ENCODE measurements around the gene MACROD2. TPM values are rescaled to one million over a fixed set of nuclear protein-coding genes. Genes with fewer than 3 reads are reported as not detected.

The MACROD2 gene
- total and polyA plus RNA-seq, 2 experiments from 2014 or later: 2.8 to 4.3 TPM

DNA sequence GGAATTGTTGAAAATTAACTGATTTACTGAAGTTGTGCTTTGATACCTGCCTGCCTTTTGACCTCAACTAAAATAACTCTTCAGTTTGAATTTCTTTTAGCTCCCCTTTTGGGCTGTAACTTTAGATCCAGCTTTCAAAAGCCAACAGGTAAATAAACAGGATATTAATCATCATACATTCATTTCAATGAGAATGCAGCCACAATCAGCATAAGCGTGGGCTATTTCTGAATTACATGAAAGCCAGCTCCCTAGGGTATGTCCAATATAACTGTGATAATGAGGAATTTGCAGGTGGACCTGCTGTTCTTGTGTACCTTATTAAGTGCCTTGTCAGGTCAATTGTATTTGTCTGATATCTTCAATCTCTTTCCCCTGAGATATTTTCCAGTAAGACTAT is 1747.3 kb downstream of the MACROD2 start:
- H3K4me3 ChIP-seq: no peak overlapping the region
- no peaks in the 10 kb centered on the region for H3F3A ChIP-seq (replicated peaks; ENCODE audit: low read depth)
- Mint-ChIP-seq H3K4me1 (peaks cover 8% of the 10 kb centered on the region), H3K4me3 (no peak overlapping the region), H3K27ac (no peak overlapping the region), H3K9me3 (peaks cover 10% of the 10 kb centered on the region), H3K36me3 (ENCODE audit: low read depth) (peaks cover 10% of the 10 kb centered on the region; the same call in 1 of the 3 replicates), H3K27me3 (ENCODE audit: insufficient read depth, low read depth, poor library complexity) (no peaks in the 10 kb centered on the region)
- no peak overlapping the region for H3K4me2 ChIP-seq
- DNase-seq (ENCODE audit: low spot score) (no peak), ATAC-seq (no peak)
- no peak overlapping the region for H2AFZ ChIP-seq
- H3K27ac ChIP-seq (ENCODE audit: low read depth): no peak overlapping the region
- H3K27me3 ChIP-seq (ENCODE audit: insufficient read depth): no peaks in the 10 kb centered on the region
- H3K9me2 ChIP-seq (ENCODE audit: insufficient read depth): peaks cover 2% of the 10 kb centered on the region; the same call in 1 of the 2 replicates
- no peak for TF ChIP-seq EZH2 (IDR thresholded peaks at IDR 0.05; ENCODE audit: low read depth, unreplicated experiment)
- TF ChIP-seq, protein P1, sequence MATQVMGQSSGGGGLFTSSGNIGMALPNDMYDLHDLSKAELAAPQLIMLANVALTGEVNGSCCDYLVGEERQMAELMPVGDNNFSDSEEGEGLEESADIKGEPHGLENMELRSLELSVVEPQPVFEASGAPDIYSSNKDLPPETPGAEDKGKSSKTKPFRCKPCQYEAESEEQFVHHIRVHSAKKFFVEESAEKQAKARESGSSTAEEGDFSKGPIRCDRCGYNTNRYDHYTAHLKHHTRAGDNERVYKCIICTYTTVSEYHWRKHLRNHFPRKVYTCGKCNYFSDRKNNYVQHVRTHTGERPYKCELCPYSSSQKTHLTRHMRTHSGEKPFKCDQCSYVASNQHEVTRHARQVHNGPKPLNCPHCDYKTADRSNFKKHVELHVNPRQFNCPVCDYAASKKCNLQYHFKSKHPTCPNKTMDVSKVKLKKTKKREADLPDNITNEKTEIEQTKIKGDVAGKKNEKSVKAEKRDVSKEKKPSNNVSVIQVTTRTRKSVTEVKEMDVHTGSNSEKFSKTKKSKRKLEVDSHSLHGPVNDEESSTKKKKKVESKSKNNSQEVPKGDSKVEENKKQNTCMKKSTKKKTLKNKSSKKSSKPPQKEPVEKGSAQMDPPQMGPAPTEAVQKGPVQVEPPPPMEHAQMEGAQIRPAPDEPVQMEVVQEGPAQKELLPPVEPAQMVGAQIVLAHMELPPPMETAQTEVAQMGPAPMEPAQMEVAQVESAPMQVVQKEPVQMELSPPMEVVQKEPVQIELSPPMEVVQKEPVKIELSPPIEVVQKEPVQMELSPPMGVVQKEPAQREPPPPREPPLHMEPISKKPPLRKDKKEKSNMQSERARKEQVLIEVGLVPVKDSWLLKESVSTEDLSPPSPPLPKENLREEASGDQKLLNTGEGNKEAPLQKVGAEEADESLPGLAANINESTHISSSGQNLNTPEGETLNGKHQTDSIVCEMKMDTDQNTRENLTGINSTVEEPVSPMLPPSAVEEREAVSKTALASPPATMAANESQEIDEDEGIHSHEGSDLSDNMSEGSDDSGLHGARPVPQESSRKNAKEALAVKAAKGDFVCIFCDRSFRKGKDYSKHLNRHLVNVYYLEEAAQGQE (IDR thresholded peaks at IDR 0.05; ENCODE audit: unreplicated experiment): no peak
- no peak for TF ChIP-seq JUNB (IDR thresholded peaks at IDR 0.05; ENCODE audit: unreplicated experiment)
- no peak for TF ChIP-seq STAT1 (IDR thresholded peaks at IDR 0.05; ENCODE audit: unreplicated experiment)
- TF ChIP-seq NANOG (IDR thresholded peaks at IDR 0.05; ENCODE audit: borderline replicate concordance): no peak
- TF ChIP-seq, protein P2, sequence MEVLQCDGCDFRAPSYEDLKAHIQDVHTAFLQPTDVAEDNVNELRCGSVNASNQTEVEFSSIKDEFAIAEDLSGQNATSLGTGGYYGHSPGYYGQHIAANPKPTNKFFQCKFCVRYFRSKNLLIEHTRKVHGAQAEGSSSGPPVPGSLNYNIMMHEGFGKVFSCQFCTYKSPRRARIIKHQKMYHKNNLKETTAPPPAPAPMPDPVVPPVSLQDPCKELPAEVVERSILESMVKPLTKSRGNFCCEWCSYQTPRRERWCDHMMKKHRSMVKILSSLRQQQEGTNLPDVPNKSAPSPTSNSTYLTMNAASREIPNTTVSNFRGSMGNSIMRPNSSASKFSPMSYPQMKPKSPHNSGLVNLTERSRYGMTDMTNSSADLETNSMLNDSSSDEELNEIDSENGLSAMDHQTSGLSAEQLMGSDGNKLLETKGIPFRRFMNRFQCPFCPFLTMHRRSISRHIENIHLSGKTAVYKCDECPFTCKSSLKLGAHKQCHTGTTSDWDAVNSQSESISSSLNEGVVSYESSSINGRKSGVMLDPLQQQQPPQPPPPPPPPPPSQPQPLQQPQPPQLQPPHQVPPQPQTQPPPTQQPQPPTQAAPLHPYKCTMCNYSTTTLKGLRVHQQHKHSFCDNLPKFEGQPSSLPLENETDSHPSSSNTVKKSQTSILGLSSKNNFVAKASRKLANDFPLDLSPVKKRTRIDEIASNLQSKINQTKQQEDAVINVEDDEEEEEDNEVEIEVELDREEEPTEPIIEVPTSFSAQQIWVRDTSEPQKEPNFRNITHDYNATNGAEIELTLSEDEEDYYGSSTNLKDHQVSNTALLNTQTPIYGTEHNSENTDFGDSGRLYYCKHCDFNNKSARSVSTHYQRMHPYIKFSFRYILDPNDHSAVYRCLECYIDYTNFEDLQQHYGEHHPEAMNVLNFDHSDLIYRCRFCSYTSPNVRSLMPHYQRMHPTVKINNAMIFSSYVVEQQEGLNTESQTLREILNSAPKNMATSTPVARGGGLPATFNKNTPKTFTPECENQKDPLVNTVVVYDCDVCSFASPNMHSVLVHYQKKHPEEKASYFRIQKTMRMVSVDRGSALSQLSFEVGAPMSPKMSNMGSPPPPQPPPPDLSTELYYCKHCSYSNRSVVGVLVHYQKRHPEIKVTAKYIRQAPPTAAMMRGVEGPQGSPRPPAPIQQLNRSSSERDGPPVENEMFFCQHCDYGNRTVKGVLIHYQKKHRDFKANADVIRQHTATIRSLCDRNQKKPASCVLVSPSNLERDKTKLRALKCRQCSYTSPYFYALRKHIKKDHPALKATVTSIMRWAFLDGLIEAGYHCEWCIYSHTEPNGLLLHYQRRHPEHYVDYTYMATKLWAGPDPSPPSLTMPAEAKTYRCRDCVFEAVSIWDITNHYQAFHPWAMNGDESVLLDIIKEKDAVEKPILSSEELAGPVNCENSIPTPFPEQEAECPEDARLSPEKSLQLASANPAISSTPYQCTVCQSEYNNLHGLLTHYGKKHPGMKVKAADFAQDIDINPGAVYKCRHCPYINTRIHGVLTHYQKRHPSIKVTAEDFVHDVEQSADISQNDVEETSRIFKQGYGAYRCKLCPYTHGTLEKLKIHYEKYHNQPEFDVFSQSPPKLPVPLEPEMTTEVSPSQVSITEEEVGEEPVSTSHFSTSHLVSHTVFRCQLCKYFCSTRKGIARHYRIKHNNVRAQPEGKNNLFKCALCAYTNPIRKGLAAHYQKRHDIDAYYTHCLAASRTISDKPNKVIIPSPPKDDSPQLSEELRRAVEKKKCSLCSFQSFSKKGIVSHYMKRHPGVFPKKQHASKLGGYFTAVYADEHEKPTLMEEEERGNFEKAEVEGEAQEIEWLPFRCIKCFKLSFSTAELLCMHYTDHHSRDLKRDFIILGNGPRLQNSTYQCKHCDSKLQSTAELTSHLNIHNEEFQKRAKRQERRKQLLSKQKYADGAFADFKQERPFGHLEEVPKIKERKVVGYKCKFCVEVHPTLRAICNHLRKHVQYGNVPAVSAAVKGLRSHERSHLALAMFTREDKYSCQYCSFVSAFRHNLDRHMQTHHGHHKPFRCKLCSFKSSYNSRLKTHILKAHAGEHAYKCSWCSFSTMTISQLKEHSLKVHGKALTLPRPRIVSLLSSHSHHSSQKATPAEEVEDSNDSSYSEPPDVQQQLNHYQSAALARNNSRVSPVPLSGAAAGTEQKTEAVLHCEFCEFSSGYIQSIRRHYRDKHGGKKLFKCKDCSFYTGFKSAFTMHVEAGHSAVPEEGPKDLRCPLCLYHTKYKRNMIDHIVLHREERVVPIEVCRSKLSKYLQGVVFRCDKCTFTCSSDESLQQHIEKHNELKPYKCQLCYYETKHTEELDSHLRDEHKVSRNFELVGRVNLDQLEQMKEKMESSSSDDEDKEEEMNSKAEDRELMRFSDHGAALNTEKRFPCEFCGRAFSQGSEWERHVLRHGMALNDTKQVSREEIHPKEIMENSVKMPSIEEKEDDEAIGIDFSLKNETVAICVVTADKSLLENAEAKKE (CRISPR knock-in tag; IDR thresholded peaks at IDR 0.05): no peak
- TF ChIP-seq EZH2phosphoT487 (IDR thresholded peaks at IDR 0.05; ENCODE audit: unreplicated experiment): no peak
- TF ChIP-seq ZNF331 (CRISPR knock-in tag; IDR thresholded peaks at IDR 0.05; ENCODE audit: low read depth): no peak
- no peak for TF ChIP-seq POLR2AphosphoS5 (IDR thresholded peaks at IDR 0.05; ENCODE audit: low read depth)
- TF ChIP-seq, protein P3, sequence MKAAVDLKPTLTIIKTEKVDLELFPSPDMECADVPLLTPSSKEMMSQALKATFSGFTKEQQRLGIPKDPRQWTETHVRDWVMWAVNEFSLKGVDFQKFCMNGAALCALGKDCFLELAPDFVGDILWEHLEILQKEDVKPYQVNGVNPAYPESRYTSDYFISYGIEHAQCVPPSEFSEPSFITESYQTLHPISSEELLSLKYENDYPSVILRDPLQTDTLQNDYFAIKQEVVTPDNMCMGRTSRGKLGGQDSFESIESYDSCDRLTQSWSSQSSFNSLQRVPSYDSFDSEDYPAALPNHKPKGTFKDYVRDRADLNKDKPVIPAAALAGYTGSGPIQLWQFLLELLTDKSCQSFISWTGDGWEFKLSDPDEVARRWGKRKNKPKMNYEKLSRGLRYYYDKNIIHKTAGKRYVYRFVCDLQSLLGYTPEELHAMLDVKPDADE (IDR thresholded peaks at IDR 0.05): no peak
- TF ChIP-seq, protein P4, sequence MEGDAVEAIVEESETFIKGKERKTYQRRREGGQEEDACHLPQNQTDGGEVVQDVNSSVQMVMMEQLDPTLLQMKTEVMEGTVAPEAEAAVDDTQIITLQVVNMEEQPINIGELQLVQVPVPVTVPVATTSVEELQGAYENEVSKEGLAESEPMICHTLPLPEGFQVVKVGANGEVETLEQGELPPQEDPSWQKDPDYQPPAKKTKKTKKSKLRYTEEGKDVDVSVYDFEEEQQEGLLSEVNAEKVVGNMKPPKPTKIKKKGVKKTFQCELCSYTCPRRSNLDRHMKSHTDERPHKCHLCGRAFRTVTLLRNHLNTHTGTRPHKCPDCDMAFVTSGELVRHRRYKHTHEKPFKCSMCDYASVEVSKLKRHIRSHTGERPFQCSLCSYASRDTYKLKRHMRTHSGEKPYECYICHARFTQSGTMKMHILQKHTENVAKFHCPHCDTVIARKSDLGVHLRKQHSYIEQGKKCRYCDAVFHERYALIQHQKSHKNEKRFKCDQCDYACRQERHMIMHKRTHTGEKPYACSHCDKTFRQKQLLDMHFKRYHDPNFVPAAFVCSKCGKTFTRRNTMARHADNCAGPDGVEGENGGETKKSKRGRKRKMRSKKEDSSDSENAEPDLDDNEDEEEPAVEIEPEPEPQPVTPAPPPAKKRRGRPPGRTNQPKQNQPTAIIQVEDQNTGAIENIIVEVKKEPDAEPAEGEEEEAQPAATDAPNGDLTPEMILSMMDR (conservative IDR thresholded peaks at IDR 0.05; ENCODE audit: low read depth in 2 of 2): no peak
- no peak for TF ChIP-seq ZNF114 (CRISPR knock-in tag; IDR thresholded peaks at IDR 0.05)
- no peak for TF ChIP-seq CREB1 (CRISPR knock-in tag; IDR thresholded peaks at IDR 0.05; ENCODE audit: low read depth)
- H4K20me1 ChIP-seq (replicated peaks; ENCODE audit: insufficient read depth): no peaks in the 10 kb centered on the region
- H3K79me2 ChIP-seq (replicated peaks; ENCODE audit: insufficient read depth): no peaks in the 10 kb centered on the region
- no peaks in the 10 kb centered on the region for H3K4me1 ChIP-seq (ENCODE audit: insufficient read depth)
- no peaks in the 10 kb centered on the region for H3K36me3 ChIP-seq (ENCODE audit: insufficient read depth)

All from GM23338 (cell line).